GM18505 (cell line): ENCODE results near the gene DSCAML1.

Experiments used
- ATAC-seq: cut with Tn5 transposase; IDR thresholded peaks from one replicate; pipeline ENCODE4 v1.9.1; 2021; ENCODE audit not compliant: unreplicated experiment
- POLR2A ChIP-seq: IDR thresholded peaks from 4 replicates; pipeline ENCODE4 v1.6.1; 2011; ENCODE audit warnings: borderline replicate concordance; ENCODE audit not compliant: insufficient read depth, insufficient read length; ENCODE audit errors: extremely low read depth

DSCAML1 gene

GRCh38 chr11:117594721-117595120, 202.3 kb downstream of the DSCAML1 start:
- no peak for ATAC-seq
- TF ChIP-seq POLR2A, result no peak

GRCh38 chr11:117593065-117593464, 204.0 kb downstream of the DSCAML1 start:
- no peak for TF ChIP-seq POLR2A
- ATAC-seq, result no peak

- no peak for TF ChIP-seq POLR2A
- no peak for ATAC-seq
These were observed 205.5 kb downstream of the DSCAML1 start for GRCh38 chr11:117591316-117592039.

- ATAC-seq, result no peak
- TF ChIP-seq POLR2A, result no peak
These were observed 208.0 kb downstream of the DSCAML1 start for GRCh38 chr11:117589063-117589462.

- ATAC-seq, result no peak
- no peak for TF ChIP-seq POLR2A
These were observed 208.7 kb downstream of the DSCAML1 start for GRCh38 chr11:117588166-117588810.

GRCh38 chr11:117587416-117587815, 209.6 kb downstream of the DSCAML1 start:
- ATAC-seq, result no peak
- TF ChIP-seq POLR2A, result no peak

- no peak for TF ChIP-seq POLR2A
- ATAC-seq, result no peak
These were observed 210.6 kb downstream of the DSCAML1 start for GRCh38 chr11:117586392-117586791.

- no peak for TF ChIP-seq POLR2A
These were observed 211.4 kb downstream of the DSCAML1 start for GRCh38 chr11:117585631-117586030.

GRCh38 chr11:117584056-117584830, 212.8 kb downstream of the DSCAML1 start:
- no peak for TF ChIP-seq POLR2A
- ATAC-seq, result no peak

More at GRCh38 chr11:117585631-117586030, 211.4 kb downstream of the DSCAML1 start:
- ATAC-seq, result no peak

- no peak for ATAC-seq
- TF ChIP-seq POLR2A, result no peak
These were observed 213.8 kb downstream of the DSCAML1 start for GRCh38 chr11:117583063-117583801.

- no peak for ATAC-seq
- TF ChIP-seq POLR2A, result no peak
These were observed 214.6 kb downstream of the DSCAML1 start for GRCh38 chr11:117582433-117582832.

GRCh38 chr11:117580866-117581265, 216.2 kb downstream of the DSCAML1 start:
- no peak for TF ChIP-seq POLR2A
- no peak for ATAC-seq

GRCh38 chr11:117579161-117579560, 217.9 kb downstream of the DSCAML1 start:
- no peak for ATAC-seq
- TF ChIP-seq POLR2A, result no peak
